SHP77 (cell line): ENCODE data around the gene UGT1A4.
"Not testable (repeated sequence)": the region's sequence is repeated elsewhere in the genome, so short reads cannot be mapped to it uniquely, and the experiment has no call there.

Source experiments
- DNase-seq, 2 experiments: peaks; one replicate each; lab custom pipeline; 2025; lab: John Stamatoyannopoulos, UW

UGT1A4 gene

GRCh38 chr2:233700028-233700635 is 18.4 kb upstream of the UGT1A4 start:
- no peak for DNase-seq

GRCh38 chr2:233700842-233701241 is 17.7 kb upstream of the UGT1A4 start:
- not testable (repeated sequence) for DNase-seq

- no peak for DNase-seq
These were observed 16.3 kb upstream of the UGT1A4 start for GRCh38 chr2:233702238-233702637.

DNA sequence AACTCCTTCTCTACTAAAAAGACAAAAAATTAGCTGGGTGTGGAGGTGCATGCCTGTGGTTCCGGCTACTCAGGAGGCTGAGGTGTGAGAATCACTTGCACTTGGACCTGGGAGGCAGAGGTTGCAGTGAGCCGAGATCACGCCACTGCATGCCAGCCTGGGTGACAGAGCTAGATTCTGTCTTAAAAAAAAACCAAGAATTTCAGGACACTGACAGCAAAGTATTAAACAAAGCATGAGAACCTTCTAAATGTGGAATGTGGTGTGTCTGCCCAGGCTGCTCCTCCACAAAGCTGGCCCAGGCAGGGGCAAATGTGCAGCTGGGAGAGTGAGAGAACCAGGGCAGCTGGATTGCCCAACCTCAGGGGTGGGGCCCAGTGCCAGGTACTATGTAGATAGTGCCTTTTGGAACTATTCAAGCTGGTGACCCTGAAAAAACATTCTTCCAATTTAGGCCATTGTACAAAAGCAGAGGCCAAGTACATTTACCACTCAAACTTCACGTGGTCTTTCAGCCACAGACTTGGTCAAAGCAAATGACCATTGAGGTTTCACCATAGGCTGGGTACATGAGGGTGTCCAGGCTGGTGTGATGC is 12.5 kb upstream of the UGT1A4 start:
- DNase-seq: no peak

DNA sequence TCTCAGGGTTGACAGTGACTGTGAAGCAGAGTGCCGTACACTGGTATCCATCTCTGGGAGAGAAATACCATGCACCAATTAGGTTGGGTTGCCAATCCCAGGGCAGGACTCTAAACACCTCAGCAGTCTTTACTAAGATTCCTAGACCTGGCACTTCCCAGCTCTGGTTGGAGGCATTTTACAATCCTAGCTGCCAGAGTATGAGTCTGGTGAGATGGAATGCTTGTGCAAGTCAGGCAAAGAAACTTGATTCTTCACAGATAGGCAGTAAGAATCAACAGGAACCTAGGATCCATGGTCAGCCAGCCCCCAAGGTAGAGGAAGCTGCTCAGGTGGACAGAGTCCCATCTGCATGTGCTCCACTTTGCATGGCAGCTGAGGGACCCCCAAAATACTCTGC is 11.8 kb upstream of the UGT1A4 start:
- no peak for DNase-seq

DNA sequence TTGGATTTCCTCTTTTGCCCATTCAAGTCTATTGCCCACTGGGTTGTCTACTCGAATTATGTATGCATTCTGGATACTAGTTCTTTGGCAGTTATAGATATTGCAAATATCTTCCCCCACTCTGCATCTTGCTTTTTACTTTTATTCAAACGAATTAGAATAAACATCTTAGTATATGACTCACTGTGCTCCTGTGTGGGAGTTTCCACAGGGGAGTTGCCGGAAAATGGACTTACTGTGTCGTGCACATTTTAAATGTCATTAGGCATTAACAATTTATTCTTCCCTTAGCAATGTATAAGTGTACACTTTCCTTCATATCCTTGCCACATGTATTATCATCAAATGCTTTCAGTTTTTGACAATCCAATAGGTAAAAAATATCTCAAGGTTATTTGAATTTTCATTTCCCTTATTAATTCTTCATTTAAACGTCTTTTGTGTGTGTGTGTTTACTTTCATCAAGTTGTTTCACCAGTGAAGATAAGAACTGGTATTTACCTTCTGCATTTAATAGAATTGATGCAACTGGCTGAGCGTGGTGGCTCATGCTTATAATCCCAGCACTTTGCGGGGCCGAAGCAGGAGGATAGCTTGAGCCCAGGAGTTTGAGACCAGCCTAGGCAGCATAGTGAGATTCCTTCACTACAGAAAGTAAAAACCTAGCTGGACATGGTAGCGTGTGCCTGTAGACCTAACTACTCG is 10.4 kb upstream of the UGT1A4 start:
- no peak for DNase-seq

DNA sequence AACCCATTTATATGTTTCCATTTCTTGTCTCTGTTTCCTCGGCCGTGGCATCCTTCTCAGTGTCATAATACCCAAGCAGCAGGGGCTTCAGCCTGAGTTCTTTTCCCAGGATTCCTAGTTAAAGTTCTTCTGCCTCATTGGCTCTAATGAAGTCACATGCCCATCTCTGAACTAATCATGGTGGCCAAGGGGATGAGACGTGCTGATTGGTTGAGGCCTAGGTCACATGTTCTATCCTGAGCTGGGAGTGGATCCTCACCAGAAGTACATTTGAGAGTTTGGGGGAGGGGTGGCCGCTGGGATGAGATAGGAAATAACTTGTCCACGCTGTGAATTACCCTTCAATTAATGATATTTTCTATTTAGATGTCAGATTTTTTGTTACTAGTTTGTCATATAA is 9.6 kb upstream of the UGT1A4 start:
- DNase-seq: no peak

DNA sequence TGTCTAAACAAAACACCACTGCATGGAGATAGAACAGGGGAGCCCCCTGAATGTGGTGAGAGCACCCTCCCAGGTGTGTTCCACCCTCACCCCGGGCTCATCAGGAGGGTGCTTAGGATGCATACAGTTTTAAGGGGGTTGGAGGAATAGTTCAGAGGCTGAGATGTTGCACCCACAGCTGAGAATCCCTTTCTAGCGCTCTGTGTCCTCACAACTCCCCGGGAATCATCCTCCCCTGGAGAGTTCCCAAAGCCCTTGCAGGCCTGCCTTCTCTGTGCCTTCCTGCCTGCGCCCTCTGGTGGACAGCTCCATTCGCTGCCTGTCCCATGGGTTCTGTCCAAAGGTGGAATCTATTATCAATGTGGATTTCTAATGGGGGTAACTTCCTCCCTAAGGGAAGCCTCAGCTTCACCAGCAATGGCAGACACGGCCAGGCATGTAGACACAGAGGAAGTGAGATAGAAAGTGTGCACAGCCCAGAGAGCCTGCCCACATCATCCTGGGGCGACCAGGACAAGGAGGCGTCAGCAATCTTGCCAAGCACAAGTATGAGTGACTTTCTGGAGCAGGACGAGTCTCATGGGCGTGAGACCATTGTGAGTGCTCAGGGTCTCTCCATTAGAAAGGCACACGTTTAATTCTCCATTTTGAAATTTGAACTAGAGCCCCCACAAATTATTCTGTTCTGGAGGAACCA is 7.1 kb upstream of the UGT1A4 start:
- peak; percentile 43 to 63 for DNase-seq

DNA sequence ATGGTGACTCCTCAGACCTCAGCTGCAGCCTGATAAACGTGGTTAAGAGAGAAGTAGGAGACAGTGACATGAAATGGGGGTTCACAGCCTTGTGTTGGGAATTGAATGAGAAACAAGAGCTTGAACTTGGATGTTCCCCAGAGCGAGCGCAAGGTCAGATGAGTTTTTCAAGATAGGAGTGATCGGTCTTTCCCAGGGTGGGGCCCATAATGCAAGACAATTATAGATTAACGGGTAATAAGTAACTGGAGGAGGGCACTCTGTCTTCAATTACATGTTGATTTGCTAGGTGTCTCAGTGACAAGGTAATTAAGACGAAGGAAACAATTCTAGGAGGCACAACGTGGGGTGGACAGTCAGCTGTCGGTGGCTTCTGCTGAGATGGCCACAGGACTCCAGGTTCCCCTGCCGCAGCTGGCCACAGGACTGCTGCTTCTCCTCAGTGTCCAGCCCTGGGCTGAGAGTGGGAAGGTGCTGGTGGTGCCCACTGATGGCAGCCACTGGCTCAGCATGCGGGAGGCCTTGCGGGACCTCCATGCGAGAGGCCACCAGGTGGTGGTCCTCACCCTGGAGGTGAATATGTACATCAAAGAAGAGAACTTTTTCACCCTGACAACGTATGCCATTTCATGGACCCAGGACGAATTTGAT is 5.8 kb upstream of the UGT1A4 start, which contains the start of gene UGT1A5:
UGT1A5 (plus strand) TSS at position 297 of the 651 bp plus-strand sequence; CDS start at position 382, 85 bp downstream.
- no peak for DNase-seq

DNA sequence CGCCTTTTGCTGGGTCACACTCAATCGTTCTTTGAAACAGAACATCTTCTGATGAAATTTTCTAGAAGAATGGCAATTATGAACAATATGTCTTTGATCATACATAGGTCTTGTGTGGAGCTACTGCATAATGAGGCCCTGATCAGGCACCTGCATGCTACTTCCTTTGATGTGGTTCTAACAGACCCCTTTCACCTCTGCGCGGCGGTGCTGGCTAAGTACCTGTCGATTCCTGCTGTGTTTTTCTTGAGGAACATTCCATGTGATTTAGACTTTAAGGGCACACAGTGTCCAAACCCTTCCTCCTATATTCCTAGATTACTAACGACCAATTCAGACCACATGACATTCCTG is 5.3 kb upstream of the UGT1A4 start:
- DNase-seq: no peak

- no peak for DNase-seq
These were observed 4.4 kb upstream of the UGT1A4 start for GRCh38 chr2:233714121-233714520.

DNA sequence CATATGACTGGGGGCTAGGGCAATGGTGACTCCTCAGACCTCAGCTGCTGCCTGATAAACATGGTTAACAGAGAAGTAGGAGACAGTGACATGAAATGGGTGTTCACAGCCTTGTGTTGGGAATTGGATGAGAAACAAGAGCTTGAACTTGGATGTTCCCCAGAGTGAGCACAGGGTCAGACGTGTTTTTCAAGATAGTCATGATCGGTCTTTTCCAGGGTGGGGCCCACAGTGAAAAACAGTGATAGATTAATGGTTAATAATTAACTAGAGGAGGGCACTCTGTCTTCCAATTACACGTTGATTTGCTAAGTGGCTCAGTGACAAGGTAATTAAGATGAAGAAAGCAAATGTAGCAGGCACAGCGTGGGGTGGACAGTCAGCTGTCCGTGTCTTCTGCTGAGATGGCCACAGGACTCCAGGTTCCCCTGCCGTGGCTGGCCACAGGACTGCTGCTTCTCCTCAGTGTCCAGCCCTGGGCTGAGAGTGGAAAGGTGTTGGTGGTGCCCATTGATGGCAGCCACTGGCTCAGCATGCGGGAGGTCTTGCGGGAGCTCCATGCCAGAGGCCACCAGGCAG is 10.3 kb downstream of the UGT1A4 start, which contains the start of gene UGT1A3:
UGT1A3 (plus strand) TSS at position 320 of the 579 bp plus-strand sequence; CDS start at position 405, 85 bp downstream.
- DNase-seq: no peak

GRCh38 chr2:233736868-233737653 is 18.5 kb downstream of the UGT1A4 start:
- DNase-seq: not testable (repeated sequence)

- DNase-seq: no peak
These were observed 22.3 kb downstream of the UGT1A4 start for GRCh38 chr2:233740870-233741269.

- no peak for DNase-seq
These were observed 25.1 kb downstream of the UGT1A4 start for GRCh38 chr2:233743464-233744259.

GRCh38 chr2:233745073-233745755 is 26.7 kb downstream of the UGT1A4 start:
- no peak for DNase-seq

DNA sequence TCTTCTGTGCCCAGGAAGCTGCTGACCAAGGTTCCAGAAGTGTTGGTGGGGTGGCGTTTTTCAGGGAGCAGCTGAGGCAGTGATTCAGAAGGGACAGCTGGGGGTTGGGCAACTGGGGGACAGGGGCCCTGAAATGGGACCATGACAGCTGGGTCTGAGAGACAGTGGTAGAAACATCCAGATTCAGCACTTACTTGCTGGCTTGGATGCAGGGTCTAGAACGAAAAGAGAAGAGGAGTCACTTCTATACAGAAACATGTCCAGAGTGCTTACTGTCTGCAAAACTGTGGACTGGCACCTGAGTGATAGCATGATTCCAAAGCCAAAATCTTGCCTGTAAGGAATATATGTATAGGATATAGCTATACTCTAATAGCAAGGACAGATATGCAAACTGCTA is 27.3 kb downstream of the UGT1A4 start:
- not testable (repeated sequence) for DNase-seq

DNA sequence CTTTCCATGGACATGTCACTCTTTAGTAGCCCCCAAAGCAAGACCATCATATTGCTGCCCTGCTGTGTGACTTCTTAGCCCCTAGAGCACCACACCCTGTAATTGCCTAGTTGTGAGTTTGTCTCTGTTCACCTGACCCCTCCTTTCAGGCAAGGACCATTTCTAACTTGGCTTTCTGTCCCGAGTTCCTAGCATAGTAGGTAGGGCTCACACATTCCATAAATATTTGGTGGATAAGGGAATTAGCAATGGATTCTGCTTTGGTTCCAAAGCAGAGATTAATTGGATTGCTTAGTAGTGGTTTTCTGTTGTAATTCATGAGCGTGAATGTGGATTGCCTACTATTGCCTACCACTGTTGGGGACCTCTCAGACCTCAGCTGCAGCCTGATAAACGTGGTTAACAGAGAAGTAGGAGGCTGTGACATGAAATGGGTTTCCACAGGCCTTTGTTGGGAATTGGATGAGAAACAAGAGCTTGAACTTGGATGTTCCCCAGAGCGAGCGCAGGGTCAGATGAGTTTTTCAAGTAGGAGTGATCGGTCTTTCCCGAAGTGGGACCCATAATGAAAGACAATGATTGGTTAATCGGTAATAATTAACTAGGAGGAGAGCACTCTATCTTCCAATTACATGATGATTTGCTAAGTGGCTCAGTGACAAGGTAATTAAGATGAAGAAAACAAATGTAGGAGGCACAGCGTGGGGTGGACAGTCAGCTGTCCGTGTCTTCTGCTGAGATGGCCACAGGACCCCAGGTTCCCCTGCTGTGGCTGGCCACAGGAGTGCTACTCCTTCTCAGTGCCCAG is 28.1 kb downstream of the UGT1A4 start:
- DNase-seq: no peak

DNA sequence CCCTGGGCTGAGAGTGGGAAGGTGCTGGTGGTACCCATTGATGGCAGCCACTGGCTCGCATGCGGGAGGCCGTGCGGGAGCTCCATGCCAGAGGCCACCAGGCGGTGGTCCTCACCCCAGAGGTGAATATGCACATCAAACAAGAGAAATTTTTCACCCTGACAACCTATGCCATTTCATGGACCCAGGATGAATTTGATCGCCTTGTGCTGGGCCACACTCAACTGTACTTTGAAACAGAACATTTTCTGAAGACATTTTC is 28.7 kb downstream of the UGT1A4 start:
- DNase-seq: no peak
